HepG2 (cell line): ENCODE data around the gene SULT2B1. TPM values are rescaled to one million over a fixed set of nuclear protein-coding genes. Genes with fewer than 3 reads are reported as not detected.

Experiments
- ARNT2 ChIP-seq: sonication (generic); formaldehyde crosslinking; IDR thresholded peaks from 2 replicates; pipeline ENCODE4 v1.8.0; 2022; ENCODE audit warnings: mild to moderate bottlenecking, low read depth, missing genetic modification reagents, moderate library complexity
- DPF2 ChIP-seq: sonication (generic); formaldehyde crosslinking; IDR thresholded peaks from 2 replicates; pipeline ENCODE4 v1.4.0; 2020; ENCODE audit warnings: mild to moderate bottlenecking, low read depth, missing genetic modification reagents, borderline replicate concordance
- E2F2 ChIP-seq: sonication (generic); formaldehyde crosslinking; IDR thresholded peaks from 2 replicates; pipeline ENCODE4 v1.4.0; 2020; ENCODE audit warnings: missing genetic modification reagents, borderline replicate concordance
- FOSL1 ChIP-seq: sonication (generic); formaldehyde crosslinking; IDR thresholded peaks from 2 replicates; pipeline ENCODE4 v1.9.0; 2021; ENCODE audit warnings: missing genetic modification reagents, borderline replicate concordance
- FOXA3 ChIP-seq: IDR thresholded peaks from 2 replicates; pipeline ENCODE4 v1.6.1; 2016; ENCODE audit warnings: missing genetic modification reagents, missing compliant biosample characterization
- MBNL3 ChIP-seq: fragments of 250-450 bp; sonication (Bioruptor Pico); conservative IDR thresholded peaks from 2 replicates; pipeline ENCODE4 v1.8.0; 2022; ENCODE audit warnings: mild to moderate bottlenecking, inconsistent platforms
- MTA1 ChIP-seq: sonication (generic); formaldehyde crosslinking; IDR thresholded peaks from 2 replicates; pipeline ENCODE4 v1.4.0; 2020; ENCODE audit warnings: missing genetic modification reagents, mild to moderate bottlenecking, borderline replicate concordance
- RARG ChIP-seq: sonication (generic); formaldehyde crosslinking; IDR thresholded peaks from 2 replicates; pipeline ENCODE4 v1.4.0; 2020; ENCODE audit warnings: low read depth, mild to moderate bottlenecking, missing genetic modification reagents
- TBX2 ChIP-seq: sonication (generic); formaldehyde crosslinking; IDR thresholded peaks from 2 replicates; pipeline ENCODE4 v1.5.0; 2020; ENCODE audit warnings: missing genetic modification reagents, mild to moderate bottlenecking, borderline replicate concordance
- TFAP4 ChIP-seq: sonication (generic); IDR thresholded peaks from 2 replicates; pipeline ENCODE4 v1.6.1; 2016; ENCODE audit warnings: low read depth, borderline replicate concordance
- TGIF2 ChIP-seq: IDR thresholded peaks from 2 replicates; pipeline ENCODE4 v1.6.1; 2016; ENCODE audit warnings: control low read depth, missing compliant biosample characterization
- ZBTB20 ChIP-seq: sonication (generic); formaldehyde crosslinking; IDR thresholded peaks from 2 replicates; pipeline ENCODE4 v1.8.1; 2023; ENCODE audit warnings: missing genetic modification reagents, low read depth, mild to moderate bottlenecking, borderline replicate concordance
- ZBTB7B ChIP-seq: sonication (generic); formaldehyde crosslinking; IDR thresholded peaks from 2 replicates; pipeline ENCODE4 v1.4.0; 2020; ENCODE audit warnings: missing genetic modification reagents
- ZFAT ChIP-seq: sonication (generic); formaldehyde crosslinking; conservative IDR thresholded peaks from 2 replicates; pipeline ENCODE4 v1.8.1; 2023; ENCODE audit warnings: missing genetic modification reagents, inconsistent platforms
- ZFP91 ChIP-seq: sonication (generic); formaldehyde crosslinking; IDR thresholded peaks from 2 replicates; pipeline ENCODE4 v1.9.0; 2022; ENCODE audit warnings: missing genetic modification reagents, mild to moderate bottlenecking, borderline replicate concordance
- ZNF224 ChIP-seq: sonication (generic); formaldehyde crosslinking; IDR thresholded peaks from 2 replicates; pipeline ENCODE4 v1.5.0; 2020; ENCODE audit warnings: mild to moderate bottlenecking, missing genetic modification reagents
- ZNF263 ChIP-seq: sonication (generic); formaldehyde crosslinking; IDR thresholded peaks from 2 replicates; pipeline ENCODE4 v1.4.0; 2020; ENCODE audit warnings: missing genetic modification reagents
- ZNF331 ChIP-seq: sonication (generic); formaldehyde crosslinking; IDR thresholded peaks from 2 replicates; pipeline ENCODE4 v1.4.0; 2020; ENCODE audit warnings: missing genetic modification reagents
- ZNF546 ChIP-seq: sonication (generic); formaldehyde crosslinking; conservative IDR thresholded peaks from 2 replicates; pipeline ENCODE4 v1.8.1; 2023; ENCODE audit warnings: mild to moderate bottlenecking, missing genetic modification reagents
- ZNF766 ChIP-seq: sonication (generic); formaldehyde crosslinking; IDR thresholded peaks from 2 replicates; pipeline ENCODE4 v1.5.0; 2020; ENCODE audit warnings: missing genetic modification reagents, borderline replicate concordance
- ZNF777 ChIP-seq: sonication (generic); formaldehyde crosslinking; IDR thresholded peaks from 2 replicates; pipeline ENCODE4 v1.4.0; 2020; ENCODE audit warnings: missing genetic modification reagents
- ZNF781 ChIP-seq: sonication (generic); formaldehyde crosslinking; IDR thresholded peaks from 2 replicates; pipeline ENCODE4 v1.5.1; 2020; ENCODE audit warnings: borderline replicate concordance, mild to moderate bottlenecking, missing genetic modification reagents; ENCODE audit errors: not compliant biosample characterization
- ZNF788 ChIP-seq: sonication (generic); formaldehyde crosslinking; IDR thresholded peaks from 2 replicates; pipeline ENCODE4 v1.5.0; 2020; ENCODE audit warnings: mild to moderate bottlenecking, missing genetic modification reagents, borderline replicate concordance
- ZSCAN21 ChIP-seq: sonication (generic); formaldehyde crosslinking; IDR thresholded peaks from 2 replicates; pipeline ENCODE4 v1.8.0; 2022; ENCODE audit warnings: mild to moderate bottlenecking, missing genetic modification reagents, moderate library complexity, borderline replicate concordance
- polyA plus RNA-seq, 8 experiments: library from polyadenylated mRNA; depleted of rRNA in 3 of 8; stranded (reverse) in 7 of 8; unstranded in 1 of 8; fragments of >200 nt; fragmentation: Illumina TruSeq in 4 of 8; extraction: Trizol in 4 of 8; gene quantifications; 2 replicates each; pipeline versions ENCODE4 v1.2.1 to v1.2.3, GENCODE V29; 2011 to 2016; ENCODE audit warnings: low read depth in 4 of 8, missing spikeins in 1 of 8, mixed read lengths in 1 of 8; ENCODE audit not compliant: insufficient read depth in 1 of 8
- total RNA-seq, 5 experiments: library from RNA; depleted of rRNA; stranded (reverse); fragments of >200 nt; fragmentation: Illumina TruSeq; extraction: Trizol; gene quantifications; 2 replicates each; pipeline ENCODE4 v1.2.3, GENCODE V29; 2016; ENCODE audit warnings: low read depth in 1 of 5

The SULT2B1 gene
- total and polyA plus RNA-seq, 2 of the 13 experiments (the other 11 are each of a cell fraction or from before 2014, with no cell fraction given) = 0.13 TPM; not detected in 1

- TF ChIP-seq ZNF781 (no peak), DPF2 (CRISPR knock-in tag) (no peak), ARNT2 (no peak), MTA1 (CRISPR knock-in tag) (0 out of 2 replicates have a peak, but pooled peaks have one; percentile 36), ZNF766 (no peak), TFAP4 (peak; percentile 85; the same call in 1 of the 2 replicates), ZSCAN21 (CRISPR knock-in tag) (no peak), ZBTB20 (no peak), ZNF777 (CRISPR knock-in tag) (no peak), ZNF224 (no peak), ZNF263 (CRISPR knock-in tag) (no peak; the same call in 1 of the 2 replicates), TBX2 (CRISPR knock-in tag) (no peak; the same call in 1 of the 2 replicates), ZFAT (no peak), TGIF2 (CRISPR knock-in tag) (no peak), RARG (CRISPR knock-in tag) (no peak), ZNF788 (CRISPR knock-in tag) (peak; percentile 40; the same call in 1 of the 2 replicates), FOXA3 (no peak), MBNL3 (CRISPR knock-in tag) (no peak), ZNF546 (CRISPR knock-in tag) (no peak), FOSL1 (CRISPR knock-in tag) (no peak), ZFP91 (CRISPR knock-in tag) (no peak), ZBTB7B (CRISPR knock-in tag) (no peak), E2F2 (CRISPR knock-in tag) (no peak), ZNF331 (no peak)
These were observed 81.4 kb downstream of the SULT2B1 start (continued) for GRCh38 chr19:48633148-48634035.
